Endothelial cell (in vitro differentiated cells): Measurements from ENCODE around the gene RBM19. TPM values are rescaled to one million over a fixed set of nuclear protein-coding genes. Genes with fewer than 3 reads are reported as not detected.

Source experiments
- DNase-seq: peaks from one replicate; pipeline ENCODE4 v3.0.0; 2021; ENCODE audit warnings: low spot score
- H3K27ac Mint-ChIP-seq: one replicate; pipeline ENCODE4 v1.8.0; 2021; ENCODE audit warnings: mixed read lengths, inconsistent platforms; ENCODE audit not compliant: unreplicated experiment
- H3K27me3 Mint-ChIP-seq: one replicate; pipeline ENCODE4 v1.8.0; 2021; ENCODE audit warnings: mild to moderate bottlenecking, moderate library complexity, mixed read lengths, inconsistent platforms; ENCODE audit not compliant: unreplicated experiment
- H3K36me3 Mint-ChIP-seq: one replicate; pipeline ENCODE4 v1.8.0; 2021; ENCODE audit warnings: mild to moderate bottlenecking, low read depth, mixed read lengths, inconsistent platforms; ENCODE audit not compliant: unreplicated experiment
- H3K4me1 Mint-ChIP-seq: one replicate; pipeline ENCODE4 v1.8.0; 2021; ENCODE audit warnings: mild to moderate bottlenecking, mixed read lengths, inconsistent platforms; ENCODE audit not compliant: unreplicated experiment
- H3K4me3 Mint-ChIP-seq: one replicate; pipeline ENCODE4 v1.8.0; 2021; ENCODE audit warnings: mild to moderate bottlenecking, mixed read lengths, inconsistent platforms; ENCODE audit not compliant: unreplicated experiment
- H3K9me3 Mint-ChIP-seq: one replicate; pipeline ENCODE4 v1.8.0; 2021; ENCODE audit warnings: mixed read lengths, inconsistent platforms; ENCODE audit not compliant: unreplicated experiment
- CTCF ChIP-seq: fragments of 200-600 bp; sonication (generic); IDR thresholded peaks from one replicate; pipeline ENCODE4 v1.5.0; 2021; ENCODE audit warnings: antibody characterized with exemption; ENCODE audit not compliant: unreplicated experiment
- total RNA-seq: library from RNA; stranded (reverse); fragmentation: NEBNext Ultra II Directional; extraction: Animal tissue kit (Norgen Biotek cat#: 25700); gene quantifications from one replicate; pipeline ENCODE4 v1.2.1, GENCODE V29; 2021; ENCODE audit not compliant: unreplicated experiment

RBM19 gene
- total RNA-seq, 1 donor from 2014 or later: 27.4 TPM

- Mint-ChIP-seq H3K9me3 (no peaks in the 10 kb centered on the region), H3K27ac (no peak overlapping the region), H3K27me3 (peaks cover 3% of the 10 kb centered on the region), H3K4me1 (no peaks in the 10 kb centered on the region), H3K4me3 (no peak overlapping the region), H3K36me3 (no peaks in the 10 kb centered on the region)
- TF ChIP-seq CTCF: no peak
- no peak for DNase-seq
Observed at GRCh38 chr12:113770389-113770865, 195.7 kb downstream of the RBM19 start.

- Mint-ChIP-seq H3K27ac (no peak overlapping the region), H3K27me3 (peaks cover 3% of the 10 kb centered on the region), H3K36me3 (no peaks in the 10 kb centered on the region), H3K4me3 (no peak overlapping the region), H3K9me3 (no peaks in the 10 kb centered on the region), H3K4me1 (no peaks in the 10 kb centered on the region)
- no peak for DNase-seq
- TF ChIP-seq CTCF: no peak
Observed at GRCh38 chr12:113769305-113769704, 196.8 kb downstream of the RBM19 start.

- no peak for DNase-seq
Observed at GRCh38 chr12:113768850-113769249, 197.3 kb downstream of the RBM19 start.

GRCh38 chr12:113766879-113767878, 198.9 kb downstream of the RBM19 start:
- Mint-ChIP-seq H3K4me3 (no peak overlapping the region), H3K4me1 (no peaks in the 10 kb centered on the region), H3K36me3 (no peaks in the 10 kb centered on the region), H3K27ac (no peak overlapping the region), H3K9me3 (no peaks in the 10 kb centered on the region), H3K27me3 (no peaks in the 10 kb centered on the region)
- no peak for DNase-seq
- TF ChIP-seq CTCF: no peak

More at GRCh38 chr12:113768850-113769249, 197.3 kb downstream of the RBM19 start:
- no peak overlapping the region for H3K4me3 Mint-ChIP-seq
- no peaks in the 10 kb centered on the region for H3K4me1 Mint-ChIP-seq
- H3K9me3 Mint-ChIP-seq: no peaks in the 10 kb centered on the region
- no peak for TF ChIP-seq CTCF
- H3K36me3 Mint-ChIP-seq: no peaks in the 10 kb centered on the region
- no peak overlapping the region for H3K27ac Mint-ChIP-seq
- H3K27me3 Mint-ChIP-seq: peaks cover 3% of the 10 kb centered on the region
